B cell (primary cell): ENCODE data around the gene BARX1.

Source experiments
- CTCF ChIP-seq: fragments of 200-600 bp; IDR thresholded peaks from one replicate; pipeline ENCODE4 v1.8.0; 2022; ENCODE audit warnings: antibody characterized with exemption, mild to moderate bottlenecking
- EZH2 ChIP-seq: IDR thresholded peaks from 2 replicates; pipeline ENCODE4 v1.6.1; 2012; ENCODE audit warnings: borderline replicate concordance, low read depth, mild to moderate bottlenecking, moderate library complexity, low read length; ENCODE audit not compliant: insufficient read depth, poor library complexity, severe bottlenecking

DNA sequence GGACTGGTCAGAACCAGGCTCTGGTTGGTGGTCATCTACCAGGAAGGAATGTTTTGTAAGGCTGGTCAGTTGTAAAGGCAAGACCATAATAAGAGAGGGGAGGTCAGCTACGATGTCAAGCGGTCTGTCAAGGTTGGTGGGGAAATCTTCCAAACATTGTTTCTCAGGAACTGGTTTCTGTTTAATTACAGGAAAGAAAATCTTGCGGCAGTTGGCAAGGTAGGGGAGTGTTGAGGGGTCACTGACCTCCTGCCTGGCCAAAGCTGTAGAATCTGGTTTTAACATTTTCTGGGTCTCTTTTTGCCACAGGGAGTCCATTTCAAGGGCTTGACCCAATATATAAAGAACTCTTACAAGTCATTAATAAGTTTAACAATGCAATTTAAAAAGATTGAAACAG, 39.0 kb upstream of the BARX1 start:
- no peak for TF ChIP-seq CTCF
- TF ChIP-seq EZH2 = no peak
